ENCODE measurements around the gene TSC1. TPM values are rescaled to one million over a fixed set of nuclear protein-coding genes. Genes with fewer than 3 reads are reported as not detected.

TSC1 gene
- total RNA-seq, 1 donor from 2014 or later: 22.6 TPM

- no peak for ATAC-seq
Observed at GRCh38 chr9:132931178-132931735, 13.2 kb downstream of the TSC1 start.

- ATAC-seq: no peak
Observed at GRCh38 chr9:132927704-132928103, 16.7 kb downstream of the TSC1 start.

GRCh38 chr9:132923346-132923902 lies 21.0 kb downstream of the TSC1 start:
- ATAC-seq: peak; percentile 98

GRCh38 chr9:132919614-132920268 lies 24.7 kb downstream of the TSC1 start:
- no peak for ATAC-seq

- no peak for ATAC-seq
Observed at GRCh38 chr9:132914924-132915323, 29.5 kb downstream of the TSC1 start.

- no peak for ATAC-seq
Observed at GRCh38 chr9:132912131-132912530, 32.3 kb downstream of the TSC1 start.

GRCh38 chr9:132910376-132910775 lies 34.0 kb downstream of the TSC1 start:
- no peak for ATAC-seq

GRCh38 chr9:132909311-132909710 lies 35.1 kb downstream of the TSC1 start:
- ATAC-seq: no peak

GRCh38 chr9:132908635-132909034 lies 35.8 kb downstream of the TSC1 start:
- ATAC-seq: no peak

GRCh38 chr9:132905726-132906125 lies 38.7 kb downstream of the TSC1 start:
- no peak for ATAC-seq

GRCh38 chr9:132903574-132904492 lies 40.6 kb downstream of the TSC1 start:
- no peak for ATAC-seq

GRCh38 chr9:132901858-132902831 lies 42.3 kb downstream of the TSC1 start:
- ATAC-seq: peak; percentile 91

GRCh38 chr9:132898051-132898450 lies 46.4 kb downstream of the TSC1 start:
- no peak for ATAC-seq

GRCh38 chr9:132896906-132897305 lies 47.5 kb downstream of the TSC1 start:
- ATAC-seq: no peak

- no peak for ATAC-seq
Observed at GRCh38 chr9:132896264-132896663, 48.2 kb downstream of the TSC1 start.

GRCh38 chr9:132894862-132895835 lies 49.3 kb downstream of the TSC1 start:
- ATAC-seq: peak; percentile 82

- ATAC-seq: peak; percentile 95
Observed at GRCh38 chr9:132894346-132894745, 50.1 kb downstream of the TSC1 start.

- ATAC-seq: no peak
Observed at GRCh38 chr9:132892400-132892799, 52.0 kb downstream of the TSC1 start.

GRCh38 chr9:132888151-132888550 lies 56.3 kb downstream of the TSC1 start:
- ATAC-seq: no peak
